HEK293 (cell line): Measurements from ENCODE around the gene PSMD6.

Experiments used
- CTCF ChIA-PET: fragments of 350-600 bp; formaldehyde crosslinking; extraction: SDS; loops from one replicate; lab custom pipeline; 2021; ENCODE audit warnings: antibody characterized with exemption; lab: Yijun Ruan, JAX
- POLR2A ChIA-PET: fragments of 300-600 bp; formaldehyde crosslinking; extraction: SDS; loops from one replicate; lab custom pipeline; 2020; ENCODE audit warnings: antibody characterized with exemption, inconsistent platforms; lab: Yijun Ruan, JAX
- H3K27ac ChIP-seq: fragments of 200-500 bp; sonication (Bioruptor generic); 2 replicates; pipeline ENCODE4 v1.5.1; 2014; ENCODE audit warnings: low read depth, low read length, control low read depth, inconsistent platforms; ENCODE audit errors: extremely low read depth
- H3K36me3 ChIP-seq, 2 experiments: fragments of 200-500 bp in 1 of 2; sonication (Bioruptor generic) in 1 of 2; 1 replicate in 1 of 2; 2 replicates in 1 of 2; pipeline ENCODE4 v1.5.1; 2014 to 2017; ENCODE audit warnings: inconsistent platforms in 2 of 2, low read length in 2 of 2; ENCODE audit not compliant: control insufficient read depth in 2 of 2, insufficient read depth in 1 of 2
- H3K4me1 ChIP-seq: fragments of 200-500 bp; sonication (Bioruptor generic); 2 replicates; pipeline ENCODE4 v1.5.1; 2014; ENCODE audit warnings: mild to moderate bottlenecking, low read length, inconsistent platforms; ENCODE audit not compliant: control insufficient read depth, insufficient read depth
- H3K4me3 ChIP-seq: 2 replicates; pipeline ENCODE4 v1.5.1; 2011; ENCODE audit warnings: low read depth, mild to moderate bottlenecking, control low read depth, low read length, moderate library complexity
- H3K9me3 ChIP-seq: fragments of 200-500 bp; sonication (Bioruptor generic); 2 replicates; pipeline ENCODE4 v1.5.1; 2014; ENCODE audit warnings: low read depth, low read length, inconsistent platforms; ENCODE audit not compliant: control insufficient read depth, insufficient read depth
- PRDM10 ChIP-seq: fragments of 450-650 bp; formaldehyde crosslinking; IDR thresholded peaks from 2 replicates; pipeline ENCODE4 v1.5.1; 2016; ENCODE audit warnings: missing biosample characterization, missing genetic modification characterization
- PRDM6 ChIP-seq: fragments of 450-650 bp; formaldehyde crosslinking; IDR thresholded peaks from 2 replicates; pipeline ENCODE4 v1.5.1; 2017; ENCODE audit warnings: missing biosample characterization, missing genetic modification characterization
- REST ChIP-seq: fragments of 450-650 bp; formaldehyde crosslinking; IDR thresholded peaks from 2 replicates; pipeline ENCODE4 v1.5.1; 2016; ENCODE audit warnings: missing biosample characterization, missing genetic modification characterization
- TSHZ1 ChIP-seq: fragments of 450-650 bp; formaldehyde crosslinking; IDR thresholded peaks from 2 replicates; pipeline ENCODE4 v1.5.1; 2016; ENCODE audit warnings: missing biosample characterization, missing genetic modification characterization, borderline replicate concordance
- ZBTB6 ChIP-seq: fragments of 450-650 bp; formaldehyde crosslinking; IDR thresholded peaks from 2 replicates; pipeline ENCODE4 v1.5.1; 2017; ENCODE audit warnings: missing biosample characterization, missing genetic modification characterization
- ZNF138 ChIP-seq: fragments of 450-650 bp; formaldehyde crosslinking; IDR thresholded peaks from 2 replicates; pipeline ENCODE4 v1.5.1; 2016; ENCODE audit warnings: missing biosample characterization, missing genetic modification characterization, borderline replicate concordance
- ZNF544 ChIP-seq: fragments of 450-650 bp; formaldehyde crosslinking; IDR thresholded peaks from 2 replicates; pipeline ENCODE4 v1.5.0; 2017; ENCODE audit warnings: missing biosample characterization, missing genetic modification characterization
- ZNF654 ChIP-seq: fragments of 450-650 bp; formaldehyde crosslinking; IDR thresholded peaks from 2 replicates; pipeline ENCODE4 v1.5.1; 2016; ENCODE audit warnings: low read depth, missing biosample characterization, missing genetic modification characterization
- ZNF677 ChIP-seq: fragments of 450-650 bp; IDR thresholded peaks from 2 replicates; pipeline ENCODE4 v1.5.0; 2018; ENCODE audit warnings: missing biosample characterization, mild to moderate bottlenecking, missing genetic modification characterization, moderate library complexity
- ZSCAN30 ChIP-seq: fragments of 450-650 bp; IDR thresholded peaks from 2 replicates; pipeline ENCODE4 v1.5.1; 2018; ENCODE audit warnings: missing biosample characterization, mild to moderate bottlenecking, missing genetic modification characterization, moderate library complexity

The PSMD6 gene

GRCh38 chr3:63963496-63963895 is 59.8 kb downstream of the PSMD6 start (continued):
- no peak for TF ChIP-seq ZNF677
- TF ChIP-seq ZNF138 (tag by site-specific recombination) = no peak
- TF ChIP-seq ZBTB6 (tag by site-specific recombination) = no peak
- TF ChIP-seq ZNF544 (tag by site-specific recombination) = no peak

- ChIA-PET CTCF (interaction anchor here (0.8 to 2.6 kb wide), 15 partner anchors 11 to 522 kb away, joined by 3 to 17 read pairs (median 4); partner anchors contain the start of gene PSMD6), POLR2A (no interaction called here)
- TF ChIP-seq ZSCAN30 (tag by site-specific recombination) = peak; percentile 30; the same call in 1 of the 2 replicates
- TF ChIP-seq PRDM6 (tag by site-specific recombination) = peak; percentile 49
- TF ChIP-seq TSHZ1 (tag by site-specific recombination) = no peak
- TF ChIP-seq ZNF654 (tag by site-specific recombination) = peak; percentile 35; the same call in 1 of the 2 replicates
- no peak for TF ChIP-seq REST (tag by site-specific recombination)
- peak; percentile 24; the same call in 1 of the 2 replicates for TF ChIP-seq PRDM10 (tag by site-specific recombination)
- Histone ChIP-seq H3K4me1 (peaks cover 9% of the 10 kb centered on the region), H3K27ac (no peak overlapping the region), H3K4me3 (no peak overlapping the region), H3K9me3 (no peaks in the 10 kb centered on the region), H3K36me3 (no peaks in the 10 kb centered on the region)
Measured at GRCh38 chr3:63961891-63962290, 61.4 kb downstream of the PSMD6 start.
